ENCODE results near the gene GNG7. TPM values are rescaled to one million over a fixed set of nuclear protein-coding genes. Genes with fewer than 3 reads are reported as not detected.
A peak's percentile ranks its signal among the peaks of the same experiment; 100 is the strongest.
"Not testable (repeated sequence)": the region's sequence is repeated elsewhere in the genome, so short reads cannot be mapped to it uniquely, and the experiment has no call there.

The GNG7 gene
- total RNA-seq, 1 experiment from 2014 or later = 0.03 TPM

- no peaks in the 10 kb centered on the region for H3K4me1 ChIP-seq (replicated peaks)
- H3K4me3 ChIP-seq = no peak overlapping the region
- DNase-seq (ENCODE audit: low read depth in 1 of 2, low spot score in 2 of 2) = no peak
- H3K36me3 ChIP-seq = no peaks in the 10 kb centered on the region
- peaks cover 9% of the 10 kb centered on the region; the same call in 1 of the 2 replicates for H3K27me3 ChIP-seq (replicated peaks)
- no peak overlapping the region for H3K27ac ChIP-seq
- peaks cover 3% of the 10 kb centered on the region; the same call in 1 of the 2 replicates for H3K9me3 ChIP-seq (replicated peaks)
Measured at GRCh38 chr19:2663920-2664571, 38.4 kb downstream of the GNG7 start.

GRCh38 chr19:2661615-2662014, 40.9 kb downstream of the GNG7 start:
- peaks cover 3% of the 10 kb centered on the region; the same call in 1 of the 2 replicates for H3K9me3 ChIP-seq (replicated peaks)
- no peak for DNase-seq (ENCODE audit: low read depth in 1 of 2, low spot score in 2 of 2)

GRCh38 chr19:2659856-2660432, 42.5 kb downstream of the GNG7 start:
- no peak for DNase-seq (ENCODE audit: low read depth in 1 of 2, low spot score in 2 of 2)
- H3K9me3 ChIP-seq (replicated peaks) = peaks cover 3% of the 10 kb centered on the region; the same call in 1 of the 2 replicates
- H3K27me3 ChIP-seq (replicated peaks) = 0 out of 2 replicates have a peak, but pooled peaks cover 6% of the 10 kb centered on the region

More at GRCh38 chr19:2661615-2662014, 40.9 kb downstream of the GNG7 start:
- no peak overlapping the region for H3K4me3 ChIP-seq
- H3K27ac ChIP-seq = no peak overlapping the region
- no peaks in the 10 kb centered on the region for H3K4me1 ChIP-seq (replicated peaks)
- no peaks in the 10 kb centered on the region for H3K36me3 ChIP-seq
- 0 out of 2 replicates have a peak, but pooled peaks cover 10% of the 10 kb centered on the region for H3K27me3 ChIP-seq (replicated peaks)

GRCh38 chr19:2656533-2656932, 46.0 kb downstream of the GNG7 start:
- Histone ChIP-seq H3K4me3 (no peak overlapping the region), H3K27ac (no peak overlapping the region), H3K4me1 (replicated peaks) (no peaks in the 10 kb centered on the region), H3K9me3 (replicated peaks) (no peaks in the 10 kb centered on the region; the same call in 1 of the 2 replicates), H3K27me3 (replicated peaks) (peaks cover 16% of the 10 kb centered on the region; the same call in 1 of the 2 replicates), H3K36me3 (no peaks in the 10 kb centered on the region)
- no peak for DNase-seq (ENCODE audit: low read depth in 1 of 2, low spot score in 2 of 2)

More at GRCh38 chr19:2659856-2660432, 42.5 kb downstream of the GNG7 start:
- no peak overlapping the region for H3K27ac ChIP-seq
- no peak overlapping the region for H3K4me3 ChIP-seq
- no peaks in the 10 kb centered on the region for H3K4me1 ChIP-seq (replicated peaks)
- no peaks in the 10 kb centered on the region for H3K36me3 ChIP-seq

GRCh38 chr19:2653710-2654707, 48.5 kb downstream of the GNG7 start:
- Histone ChIP-seq H3K9me3 (replicated peaks) (no peaks in the 10 kb centered on the region), H3K27me3 (replicated peaks) (peaks cover 16% of the 10 kb centered on the region; the same call in 1 of the 2 replicates), H3K36me3 (no peaks in the 10 kb centered on the region), H3K4me1 (replicated peaks) (no peaks in the 10 kb centered on the region), H3K27ac (no peak overlapping the region), H3K4me3 (no peak overlapping the region)
- no peak for DNase-seq (ENCODE audit: low read depth in 1 of 2, low spot score in 2 of 2)

- Histone ChIP-seq H3K36me3 (no peaks in the 10 kb centered on the region), H3K4me3 (no peak overlapping the region), H3K9me3 (replicated peaks) (no peaks in the 10 kb centered on the region), H3K27ac (no peak overlapping the region), H3K27me3 (replicated peaks) (peaks cover 16% of the 10 kb centered on the region; the same call in 1 of the 2 replicates), H3K4me1 (replicated peaks) (no peaks in the 10 kb centered on the region)
- no peak for DNase-seq (ENCODE audit: low read depth in 1 of 2, low spot score in 2 of 2)
Measured at GRCh38 chr19:2653218-2653617, 49.3 kb downstream of the GNG7 start.

- Histone ChIP-seq H3K4me3 (no peak overlapping the region), H3K27ac (no peak overlapping the region), H3K4me1 (replicated peaks) (no peaks in the 10 kb centered on the region), H3K27me3 (replicated peaks) (peaks cover 15% of the 10 kb centered on the region; the same call in 1 of the 2 replicates), H3K36me3 (no peaks in the 10 kb centered on the region), H3K9me3 (replicated peaks) (no peaks in the 10 kb centered on the region)
- DNase-seq (ENCODE audit: low read depth in 1 of 2, low spot score in 2 of 2) = no peak
Measured at GRCh38 chr19:2652504-2653099, 49.9 kb downstream of the GNG7 start.

- not testable (repeated sequence) for H3K36me3 ChIP-seq; H3K4me3 ChIP-seq; DNase-seq (ENCODE audit: low read depth in 1 of 2, low spot score in 2 of 2); H3K9me3 ChIP-seq (replicated peaks); H3K27ac ChIP-seq; H3K4me1 ChIP-seq (replicated peaks)
- H3K27me3 ChIP-seq (replicated peaks) = peaks cover 10% of the 10 kb centered on the region; the same call in 1 of the 2 replicates
Measured at GRCh38 chr19:2651002-2651733, 51.3 kb downstream of the GNG7 start.

- no peak for DNase-seq (ENCODE audit: low read depth in 1 of 2, low spot score in 2 of 2)
- H3K9me3 ChIP-seq (replicated peaks) = no peaks in the 10 kb centered on the region
- no peaks in the 10 kb centered on the region for H3K36me3 ChIP-seq
- no peak overlapping the region for H3K4me3 ChIP-seq
- peaks cover 17% of the 10 kb centered on the region; the same call in 1 of the 2 replicates for H3K27me3 ChIP-seq (replicated peaks)
- H3K4me1 ChIP-seq (replicated peaks) = no peaks in the 10 kb centered on the region
- no peak overlapping the region for H3K27ac ChIP-seq
Measured at GRCh38 chr19:2650515-2650914, 52.0 kb downstream of the GNG7 start.

- Histone ChIP-seq H3K4me1 (replicated peaks) (no peaks in the 10 kb centered on the region), H3K27me3 (replicated peaks) (peaks cover 15% of the 10 kb centered on the region; the same call in 1 of the 2 replicates), H3K4me3 (no peak overlapping the region), H3K27ac (no peak overlapping the region), H3K9me3 (replicated peaks) (no peaks in the 10 kb centered on the region), H3K36me3 (no peaks in the 10 kb centered on the region)
- DNase-seq (ENCODE audit: low read depth in 1 of 2, low spot score in 2 of 2) = peak; percentile 46 to 75
Measured at GRCh38 chr19:2648528-2648937, 54.0 kb downstream of the GNG7 start.

GRCh38 chr19:2648099-2648498, 54.4 kb downstream of the GNG7 start:
- Histone ChIP-seq H3K27me3 (replicated peaks) (peaks cover 15% of the 10 kb centered on the region; the same call in 1 of the 2 replicates), H3K36me3 (no peaks in the 10 kb centered on the region)
- no peak for DNase-seq (ENCODE audit: low read depth in 1 of 2, low spot score in 2 of 2)

GRCh38 chr19:2646866-2647535, 55.5 kb downstream of the GNG7 start:
- no peak overlapping the region for H3K4me3 ChIP-seq
- H3K9me3 ChIP-seq (replicated peaks) = no peaks in the 10 kb centered on the region

More at GRCh38 chr19:2648099-2648498, 54.4 kb downstream of the GNG7 start:
- Histone ChIP-seq H3K4me1 (replicated peaks) (no peaks in the 10 kb centered on the region), H3K27ac (no peak overlapping the region), H3K4me3 (no peak overlapping the region), H3K9me3 (replicated peaks) (no peaks in the 10 kb centered on the region)

More at GRCh38 chr19:2646866-2647535, 55.5 kb downstream of the GNG7 start:
- Histone ChIP-seq H3K4me1 (replicated peaks) (no peaks in the 10 kb centered on the region), H3K27me3 (replicated peaks) (peaks cover 14% of the 10 kb centered on the region; the same call in 1 of the 2 replicates), H3K36me3 (no peaks in the 10 kb centered on the region), H3K27ac (no peak overlapping the region)
- DNase-seq (ENCODE audit: low read depth in 1 of 2, low spot score in 2 of 2) = no peak

Measured in SJSA1 (cell line).